IMR-90 (cell line): ENCODE measurements around the gene ITIH4. TPM values are rescaled to one million over a fixed set of nuclear protein-coding genes. Genes with fewer than 3 reads are reported as not detected.
A peak's percentile ranks its signal among the peaks of the same experiment; 100 is the strongest.

Experiments used
- ATAC-seq: fragments of 200-7000 bp; cut with Tn5 transposase; 2 replicates; pipeline ENCODE4 v1.9.1; 2020; ENCODE audit warnings: low read depth, mild to moderate bottlenecking, moderate library complexity
- BruUV-seq: library from RNA; stranded (reverse); fragments of 400-500 nt; replicated peaks from 2 replicates; lab custom pipeline; 2021; lab: Mats Ljungman, UMichigan
- CTCF ChIA-PET: fragments of 300-600 bp; formaldehyde crosslinking; extraction: SDS; loops from one replicate; lab custom pipeline; 2021; ENCODE audit warnings: antibody characterized with exemption; lab: Yijun Ruan, JAX
- POLR2A ChIA-PET: fragments of 300-600 bp; sonication (Branson Sonifier 250); formaldehyde crosslinking; loops from one replicate; lab custom pipeline; 2022; ENCODE audit warnings: antibody characterized with exemption; ENCODE audit not compliant: unreplicated experiment; lab: Charles Lee
- DNase-seq: peaks from one replicate; pipeline ENCODE4 v3.0.0; 2013
- H2AFZ ChIP-seq: replicated peaks from 2 replicates; pipeline ENCODE3; 2013; ENCODE audit warnings: low read length, mild to moderate bottlenecking; ENCODE audit not compliant: poor library complexity
- H2AK5ac ChIP-seq: 2 replicates; pipeline ENCODE4 v1.6.1; 2013; ENCODE audit warnings: low read depth, low read length, inconsistent platforms
- H2AK9ac ChIP-seq: replicated peaks from 2 replicates; pipeline ENCODE3; 2013; ENCODE audit warnings: mild to moderate bottlenecking, low read depth, low read length, moderate library complexity; ENCODE audit not compliant: poor library complexity
- H2BK120ac ChIP-seq: 2 replicates; pipeline ENCODE4 v1.6.1; 2013; ENCODE audit warnings: low read depth, low read length, inconsistent platforms
- H2BK15ac ChIP-seq: 3 replicates; pipeline ENCODE4 v1.6.1; 2013; ENCODE audit warnings: low read depth, low read length, inconsistent platforms
- H2BK20ac ChIP-seq: 2 replicates; pipeline ENCODE4 v1.6.1; 2013; ENCODE audit warnings: low read depth, mild to moderate bottlenecking, inconsistent platforms, low read length, moderate library complexity
- H2BK5ac ChIP-seq: 2 replicates; pipeline ENCODE4 v1.6.1; 2013; ENCODE audit warnings: mild to moderate bottlenecking, low read depth, low read length, inconsistent platforms; ENCODE audit not compliant: poor library complexity, severe bottlenecking
- H3K14ac ChIP-seq: replicated peaks from 2 replicates; pipeline ENCODE4 v1.6.1; 2013; ENCODE audit warnings: low read depth, low read length, inconsistent platforms
- H3K18ac ChIP-seq: 2 replicates; pipeline ENCODE4 v1.6.1; 2013; ENCODE audit warnings: low read depth, low read length, control low read depth
- H3K23ac ChIP-seq: 2 replicates; pipeline ENCODE4 v1.6.1; 2013; ENCODE audit warnings: low read depth, low read length, inconsistent platforms
- H3K27ac ChIP-seq: 2 replicates; pipeline ENCODE4 v1.5.1; 2013; ENCODE audit warnings: mild to moderate bottlenecking, control low read depth, low read length; ENCODE audit not compliant: insufficient read depth
- H3K27me3 ChIP-seq: 2 replicates; pipeline ENCODE4 v1.6.1; 2013; ENCODE audit warnings: low read length; ENCODE audit not compliant: control insufficient read depth, insufficient read depth
- H3K36me3 ChIP-seq: 2 replicates; pipeline ENCODE4 v1.6.1; 2013; ENCODE audit warnings: low read length, mixed read lengths; ENCODE audit not compliant: control insufficient read depth, insufficient read depth
- H3K4ac ChIP-seq: 2 replicates; pipeline ENCODE4 v1.6.1; 2013; ENCODE audit warnings: low read depth, low read length, inconsistent platforms
- H3K4me1 ChIP-seq: 2 replicates; pipeline ENCODE4 v1.6.1; 2013; ENCODE audit warnings: low read length, mixed read lengths; ENCODE audit not compliant: control insufficient read depth, insufficient read depth
- H3K4me2 ChIP-seq: 2 replicates; pipeline ENCODE4 v1.6.1; 2013; ENCODE audit warnings: low read depth, mild to moderate bottlenecking, control low read depth, low read length, moderate library complexity
- H3K4me3 ChIP-seq: 2 replicates; pipeline ENCODE4 v1.5.1; 2013; ENCODE audit warnings: low read depth, mild to moderate bottlenecking, control low read depth, low read length, moderate library complexity; ENCODE audit not compliant: insufficient read depth
- H3K56ac ChIP-seq: 2 replicates; pipeline ENCODE4 v1.6.1; 2013; ENCODE audit warnings: low read length, inconsistent platforms; ENCODE audit not compliant: insufficient read depth; ENCODE audit errors: extremely low read depth
- H3K79me1 ChIP-seq, 2 experiments: 2 replicates each; pipeline ENCODE4 v1.6.1; 2013; ENCODE audit warnings: low read length in 2 of 2, inconsistent platforms in 1 of 2, low read depth in 1 of 2
- H3K9ac ChIP-seq: 2 replicates; pipeline ENCODE4 v1.6.1; 2013; ENCODE audit warnings: low read depth, low read length, control low read depth
- H3K9me1 ChIP-seq: 2 replicates; pipeline ENCODE4 v1.6.1; 2013; ENCODE audit warnings: low read length, inconsistent platforms; ENCODE audit not compliant: insufficient read depth
- H3K9me3 ChIP-seq: 2 replicates; pipeline ENCODE4 v1.6.1; 2013; ENCODE audit warnings: low read length; ENCODE audit not compliant: control insufficient read depth, insufficient read depth
- H4K20me1 ChIP-seq: 2 replicates; pipeline ENCODE4 v1.6.1; 2013; ENCODE audit warnings: low read length, inconsistent platforms; ENCODE audit not compliant: insufficient read depth
- H4K5ac ChIP-seq: 2 replicates; pipeline ENCODE4 v1.6.1; 2013; ENCODE audit warnings: mild to moderate bottlenecking, low read depth, low read length, control low read depth
- H4K8ac ChIP-seq, 2 experiments: 2 replicates each; pipeline ENCODE4 v1.6.1; 2013; ENCODE audit warnings: low read depth in 2 of 2, low read length in 2 of 2, control low read depth in 1 of 2, inconsistent platforms in 1 of 2
- H4K91ac ChIP-seq: 2 replicates; pipeline ENCODE4 v1.6.1; 2013; ENCODE audit warnings: low read depth, low read length, inconsistent platforms; ENCODE audit not compliant: insufficient read depth
- FOS ChIP-seq: fragments of 150-350 bp; IDR thresholded peaks from 2 replicates; pipeline ENCODE4 v1.6.1; 2016; ENCODE audit warnings: low read depth, low read length
- MAFK ChIP-seq: IDR thresholded peaks from 2 replicates; pipeline ENCODE4 v1.6.1; 2012; ENCODE audit warnings: low read depth, low read length, improper control_type of control experiment
- MAZ ChIP-seq: IDR thresholded peaks from 2 replicates; pipeline ENCODE4 v1.6.1; 2012; ENCODE audit warnings: low read depth, mild to moderate bottlenecking, low read length, improper control_type of control experiment, moderate library complexity, borderline replicate concordance
- MXI1 ChIP-seq: IDR thresholded peaks from 2 replicates; pipeline ENCODE4 v1.6.1; 2012; ENCODE audit warnings: low read depth, mild to moderate bottlenecking, low read length, moderate library complexity, borderline replicate concordance
- POLR2A ChIP-seq: IDR thresholded peaks from 2 replicates; pipeline ENCODE4 v1.6.1; 2012; ENCODE audit warnings: mild to moderate bottlenecking, low read depth, low read length
- WGBS, 2 experiments: methylation state at CpG; one replicate each; pipeline versions ENCODE4 v1.1.5 to v1.1.7; 2013; ENCODE audit warnings: missing lambda C conversion rate in 2 of 2; ENCODE audit not compliant: insufficient read length in 1 of 2; ENCODE audit errors: extremely low coverage in 2 of 2; 5-methylcytosine and 5-hydroxymethylcytosine counted together
- dilution Hi-C: fragments of 300-500 bp; cut with HindIII; formaldehyde crosslinking; loops from one replicate; pipeline ENCODE4 v1.14.3; 2018; ENCODE audit warnings: low sequenced_read_pairs; ENCODE audit not compliant: unreplicated experiment
- in situ Hi-C: fragments of 300-500 bp; cut with MboI; formaldehyde crosslinking; loops from 3 replicates; pipeline ENCODE4 v1.14.3; 2019; ENCODE audit warnings: low sequenced_read_pairs, inconsistent platforms, mixed read lengths
- intact Hi-C: fragments of 100-400 bp; cut with micrococcal nuclease; formaldehyde crosslinking; loops from 2 replicates; pipeline ENCODE4 v1.10.0; 2022
- polyA plus RNA-seq, 3 experiments: library from polyadenylated mRNA; depleted of rRNA; stranded (reverse); fragments of >200 nt; gene quantifications; 2 replicates each; pipeline ENCODE4 v1.2.3, GENCODE V29; 2012; ENCODE audit warnings: low replicate concordance in 1 of 3
- total RNA-seq: library from RNA; depleted of rRNA; stranded (reverse); fragments of >200 nt; gene quantifications from 2 replicates; pipeline ENCODE4 v1.2.3, GENCODE V29; 2012
- TF ChIP-seq, protein P1 (sequence below): fragments of 150-350 bp; IDR thresholded peaks from 2 replicates; pipeline ENCODE4 v1.6.1; 2016; ENCODE audit warnings: low read depth, mild to moderate bottlenecking, low read length, moderate library complexity, borderline replicate concordance
- TF ChIP-seq, protein P2 (sequence below): conservative IDR thresholded peaks from 2 replicates; pipeline ENCODE4 v1.5.1; 2012; ENCODE audit warnings: mild to moderate bottlenecking, low read depth, low read length, improper control_type of control experiment

The ITIH4 gene
- total and polyA plus RNA-seq, 2 of the 4 experiments (the other 2 are of a cell fraction), result 0.26 to 0.36 TPM

DNA sequence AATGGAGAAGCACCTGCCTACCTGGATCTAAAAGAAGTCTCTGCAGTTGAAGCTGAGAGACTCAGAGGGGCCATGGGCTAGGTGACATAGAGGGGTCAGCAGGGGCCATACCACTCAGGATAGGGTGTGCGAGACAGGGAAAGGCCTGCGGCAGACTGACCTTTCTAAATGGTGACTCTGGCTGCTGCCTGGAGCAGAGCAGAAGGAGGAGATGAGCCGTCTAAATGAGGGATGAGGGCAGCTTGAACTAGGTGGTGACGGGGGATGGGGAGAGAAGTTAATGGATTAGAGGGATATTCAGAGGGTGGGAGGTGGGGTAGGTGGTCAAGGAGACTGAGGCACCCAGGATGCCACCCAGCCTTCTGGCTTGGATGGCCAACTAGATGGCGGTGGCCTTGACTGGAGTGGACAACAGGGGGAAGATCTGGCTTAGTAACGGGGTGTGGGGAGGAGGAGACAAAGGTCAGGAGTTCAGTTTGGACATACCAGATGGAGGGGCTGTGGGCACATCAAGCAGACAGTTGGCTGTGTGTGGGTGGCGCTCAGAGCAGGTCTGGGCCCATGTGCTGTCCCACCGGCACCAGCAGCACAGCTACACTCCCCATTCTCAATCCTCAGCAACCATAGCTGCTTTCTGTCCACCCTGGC lies 56.3 kb downstream of the ITIH4 start (continued):
- TF ChIP-seq FOS, result no peak
- TF ChIP-seq, protein P1, sequence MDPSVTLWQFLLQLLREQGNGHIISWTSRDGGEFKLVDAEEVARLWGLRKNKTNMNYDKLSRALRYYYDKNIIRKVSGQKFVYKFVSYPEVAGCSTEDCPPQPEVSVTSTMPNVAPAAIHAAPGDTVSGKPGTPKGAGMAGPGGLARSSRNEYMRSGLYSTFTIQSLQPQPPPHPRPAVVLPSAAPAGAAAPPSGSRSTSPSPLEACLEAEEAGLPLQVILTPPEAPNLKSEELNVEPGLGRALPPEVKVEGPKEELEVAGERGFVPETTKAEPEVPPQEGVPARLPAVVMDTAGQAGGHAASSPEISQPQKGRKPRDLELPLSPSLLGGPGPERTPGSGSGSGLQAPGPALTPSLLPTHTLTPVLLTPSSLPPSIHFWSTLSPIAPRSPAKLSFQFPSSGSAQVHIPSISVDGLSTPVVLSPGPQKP, result no peak
- TF ChIP-seq MXI1, result no peak

DNA sequence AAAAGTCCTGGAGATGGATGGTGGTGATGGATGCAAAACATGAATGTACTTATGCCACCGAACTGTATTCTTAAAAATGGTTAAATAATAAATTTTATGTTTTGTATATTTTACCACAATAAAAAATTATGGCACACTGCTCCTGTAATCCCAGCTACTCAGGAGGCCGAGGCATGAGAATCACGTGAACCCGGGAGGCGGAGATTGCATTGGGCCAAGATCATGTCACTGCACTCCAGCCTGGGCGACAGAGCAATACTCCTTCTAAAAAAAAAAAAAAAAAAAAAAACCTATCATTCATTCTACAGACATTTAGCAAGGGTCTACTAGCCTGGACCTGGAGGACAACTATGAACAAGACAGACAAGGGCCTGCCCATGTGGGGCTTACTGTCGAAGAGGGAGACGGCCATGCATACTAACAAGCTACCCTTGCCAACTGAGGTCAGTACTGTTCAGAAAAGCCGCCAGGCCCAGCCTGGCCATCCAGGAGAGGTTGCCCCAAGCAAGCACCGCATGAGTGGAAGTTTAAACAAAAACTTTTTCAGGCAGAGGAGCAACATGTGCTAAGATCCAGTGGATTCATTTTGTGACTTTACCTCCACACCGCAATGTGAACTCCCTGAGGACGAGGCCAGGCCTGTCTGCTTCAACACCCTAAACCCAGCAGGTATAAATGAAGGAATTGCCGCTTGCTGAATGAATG lies 57.0 kb downstream of the ITIH4 start:
- H3K27me3 ChIP-seq, result peaks cover 8% of the 10 kb centered on the region; the same call in 1 of the 2 replicates
- H2AFZ ChIP-seq, result peak overlapping the region; percentile 10
- ChIA-PET POLR2A (no interaction called here), CTCF (no interaction called here)
- no peak overlapping the region for H3K14ac ChIP-seq
- in situ Hi-C loops, result no loop called here
- H3K79me1 ChIP-seq, result peaks cover 13 to 19% of the 10 kb centered on the region in 2 experiments
- H3K36me3 ChIP-seq, result no peaks in the 10 kb centered on the region
- no TSS peak for BruUV-seq
- no peak overlapping the region for H3K4me3 ChIP-seq
- no peaks in the 10 kb centered on the region for H3K4me1 ChIP-seq
- H3K27ac ChIP-seq, result no peak overlapping the region
- no peak overlapping the region for H3K56ac ChIP-seq
- H4K8ac ChIP-seq, result no peak overlapping the region
- H3K4ac ChIP-seq, result no peak overlapping the region
- no peak overlapping the region for H3K18ac ChIP-seq
- H4K91ac ChIP-seq, result no peak overlapping the region
- H2BK20ac ChIP-seq, result no peak overlapping the region
- no peaks in the 10 kb centered on the region for H3K9me3 ChIP-seq
- H3K4me2 ChIP-seq, result no peak overlapping the region
- no peak overlapping the region for H2BK5ac ChIP-seq
- H4K20me1 ChIP-seq, result no peaks in the 10 kb centered on the region
- H2BK120ac ChIP-seq, result no peak overlapping the region
- H2AK9ac ChIP-seq, result no peak overlapping the region
- no peak overlapping the region for H2BK15ac ChIP-seq
- intact Hi-C loops, result no loop called here
- no peak overlapping the region for H3K9ac ChIP-seq
- H4K5ac ChIP-seq, result no peak overlapping the region
- H2AK5ac ChIP-seq, result no peak overlapping the region
- no peak for ATAC-seq
- no peak overlapping the region for H3K23ac ChIP-seq
- no peak for DNase-seq
- TF ChIP-seq MAZ, result no peak
- no peak for TF ChIP-seq MAFK
- TF ChIP-seq, protein P2, sequence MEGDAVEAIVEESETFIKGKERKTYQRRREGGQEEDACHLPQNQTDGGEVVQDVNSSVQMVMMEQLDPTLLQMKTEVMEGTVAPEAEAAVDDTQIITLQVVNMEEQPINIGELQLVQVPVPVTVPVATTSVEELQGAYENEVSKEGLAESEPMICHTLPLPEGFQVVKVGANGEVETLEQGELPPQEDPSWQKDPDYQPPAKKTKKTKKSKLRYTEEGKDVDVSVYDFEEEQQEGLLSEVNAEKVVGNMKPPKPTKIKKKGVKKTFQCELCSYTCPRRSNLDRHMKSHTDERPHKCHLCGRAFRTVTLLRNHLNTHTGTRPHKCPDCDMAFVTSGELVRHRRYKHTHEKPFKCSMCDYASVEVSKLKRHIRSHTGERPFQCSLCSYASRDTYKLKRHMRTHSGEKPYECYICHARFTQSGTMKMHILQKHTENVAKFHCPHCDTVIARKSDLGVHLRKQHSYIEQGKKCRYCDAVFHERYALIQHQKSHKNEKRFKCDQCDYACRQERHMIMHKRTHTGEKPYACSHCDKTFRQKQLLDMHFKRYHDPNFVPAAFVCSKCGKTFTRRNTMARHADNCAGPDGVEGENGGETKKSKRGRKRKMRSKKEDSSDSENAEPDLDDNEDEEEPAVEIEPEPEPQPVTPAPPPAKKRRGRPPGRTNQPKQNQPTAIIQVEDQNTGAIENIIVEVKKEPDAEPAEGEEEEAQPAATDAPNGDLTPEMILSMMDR, result no peak
- no peak for TF ChIP-seq FOS
- no peak for TF ChIP-seq POLR2A
- 92% methylated on average over 5 of the region's 13 CpGs; no CpG with 5 or more reads in 1 of the 2 experiments for WGBS, 2 experiments
- H3K9me1 ChIP-seq, result peaks cover 7% of the 10 kb centered on the region
- dilution Hi-C loops, result no loop called here
